Activated CD4-positive, alpha-beta T cell treated with anti-CD3 and anti-CD28 coated beads, Interleukin-2, amount 10 ng/mL, durations not matched to agents 7 days and 5 days (primary cell): Measurements from ENCODE around the gene SLC6A18. TPM values are rescaled to one million over a fixed set of nuclear protein-coding genes. Genes with fewer than 3 reads are reported as not detected.

ENCODE experiments used
- CTCF ChIA-PET: fragments of 350-600 bp; sonication (Branson Sonifier 250); formaldehyde crosslinking; loops from one replicate; lab custom pipeline; 2021; ENCODE audit warnings: antibody characterized with exemption; lab: Charles Lee
- POLR2A ChIA-PET: fragments of 350-600 bp; sonication (Branson Sonifier 250); formaldehyde crosslinking; loops from one replicate; lab custom pipeline; 2021; ENCODE audit warnings: antibody characterized with exemption; lab: Charles Lee
- DNase-seq: peaks from one replicate; pipeline ENCODE4 v3.0.0-alpha.2; 2020
- H3K27ac Mint-ChIP-seq: one replicate; pipeline ENCODE4 v1.8.0; 2021; ENCODE audit warnings: mild to moderate bottlenecking, moderate library complexity, mixed read lengths
- H3K27me3 Mint-ChIP-seq: one replicate; pipeline ENCODE4 v1.8.0; 2021; ENCODE audit warnings: mixed read lengths
- H3K36me3 Mint-ChIP-seq: one replicate; pipeline ENCODE4 v1.8.0; 2021; ENCODE audit warnings: low read depth, mixed read lengths
- H3K4me1 Mint-ChIP-seq: one replicate; pipeline ENCODE4 v1.8.0; 2021; ENCODE audit warnings: mixed read lengths
- H3K4me3 Mint-ChIP-seq: one replicate; pipeline ENCODE4 v1.8.0; 2021; ENCODE audit warnings: mild to moderate bottlenecking, moderate library complexity, mixed read lengths
- H3K9me3 Mint-ChIP-seq: one replicate; pipeline ENCODE4 v1.8.0; 2021; ENCODE audit warnings: mixed read lengths
- total RNA-seq, 2 experiments: library from RNA; stranded (reverse); gene quantifications; one replicate each; pipeline ENCODE4 v1.2.3, GENCODE V29; 2021

Gene SLC6A18
- total RNA-seq, 2 experiments from 2014 or later = not detected

DNA sequence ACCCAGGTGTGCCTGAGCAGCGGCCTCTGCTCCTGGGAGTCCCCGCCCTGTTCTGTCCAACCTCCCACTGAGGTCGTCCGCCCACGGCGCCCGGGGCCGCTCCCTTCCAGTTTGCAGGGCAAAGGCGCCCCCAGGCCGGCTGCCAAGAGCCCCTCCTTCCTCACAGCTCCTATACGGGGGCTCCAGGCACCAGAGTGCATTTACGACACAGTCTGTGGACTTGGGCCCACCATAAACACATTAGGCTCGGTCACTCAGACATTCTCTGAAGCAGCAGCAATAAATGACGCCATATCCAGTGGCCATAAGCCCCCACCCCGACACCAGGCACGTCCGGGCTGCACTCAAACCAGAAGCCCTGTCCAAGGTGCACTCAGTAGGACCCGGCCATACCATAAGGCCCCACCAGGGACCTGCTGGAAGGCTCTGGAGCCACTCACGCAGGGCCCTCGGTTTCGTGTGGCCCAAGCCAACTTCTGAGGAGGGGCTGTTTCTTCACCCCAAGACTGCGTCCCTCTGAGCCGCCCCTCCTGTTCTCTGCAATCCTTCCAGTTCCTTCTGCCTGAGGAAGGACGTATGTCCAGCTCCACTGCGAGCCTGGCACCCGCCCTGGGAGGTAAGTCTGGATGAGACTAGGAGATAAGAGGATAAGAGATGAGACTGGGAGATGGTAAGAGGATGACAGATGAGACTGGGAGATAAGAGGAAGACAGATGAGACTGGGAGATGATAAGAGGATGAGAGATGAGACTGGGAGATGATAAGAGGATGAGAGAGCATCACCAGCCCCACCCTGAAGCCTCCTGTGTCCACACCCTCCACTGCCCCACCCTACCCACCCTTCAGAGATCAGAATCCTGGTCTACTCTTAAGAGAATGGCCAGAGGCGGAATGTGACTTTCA is 26.7 kb downstream of the SLC6A18 start:
- Mint-ChIP-seq H3K4me1 (peaks cover 26% of the 10 kb centered on the region), H3K27me3 (no peaks in the 10 kb centered on the region), H3K27ac (no peak overlapping the region), H3K36me3 (no peaks in the 10 kb centered on the region), H3K9me3 (no peaks in the 10 kb centered on the region), H3K4me3 (no peak overlapping the region)
- POLR2A ChIA-PET = no interaction called here
- DNase-seq = no peak
- CTCF ChIA-PET = interaction anchor here (0.6 kb wide), 1 partner anchor 19 kb away, joined by 5 read pairs; no protein-coding TSS in a partner anchor

DNA sequence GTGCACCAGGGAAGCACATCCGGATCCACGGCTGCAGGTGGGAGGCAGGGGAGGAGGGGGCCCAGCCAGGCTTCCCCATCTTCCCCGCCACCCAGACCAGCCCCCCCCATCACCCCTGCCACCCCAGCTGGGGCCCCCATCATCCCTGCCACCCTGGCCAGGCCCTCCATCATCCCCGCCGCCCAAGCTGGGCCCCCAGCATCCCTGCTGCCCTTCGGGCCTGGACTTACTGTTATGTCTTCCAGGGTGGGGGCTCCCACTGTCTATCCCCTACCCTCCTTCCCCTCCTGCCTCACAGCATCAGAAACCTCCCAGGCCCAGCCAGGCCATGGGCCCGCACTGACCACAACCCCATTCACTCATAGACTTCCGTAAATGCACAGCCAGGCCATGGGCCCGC is 27.5 kb downstream of the SLC6A18 start:
- no peak overlapping the region for H3K27ac Mint-ChIP-seq
- ChIA-PET CTCF (no interaction called here), POLR2A (no interaction called here)
- H3K9me3 Mint-ChIP-seq = no peaks in the 10 kb centered on the region
- DNase-seq = no peak
- H3K4me3 Mint-ChIP-seq = no peak overlapping the region
- no peaks in the 10 kb centered on the region for H3K36me3 Mint-ChIP-seq
- no peaks in the 10 kb centered on the region for H3K27me3 Mint-ChIP-seq
- H3K4me1 Mint-ChIP-seq = peaks cover 26% of the 10 kb centered on the region

DNA sequence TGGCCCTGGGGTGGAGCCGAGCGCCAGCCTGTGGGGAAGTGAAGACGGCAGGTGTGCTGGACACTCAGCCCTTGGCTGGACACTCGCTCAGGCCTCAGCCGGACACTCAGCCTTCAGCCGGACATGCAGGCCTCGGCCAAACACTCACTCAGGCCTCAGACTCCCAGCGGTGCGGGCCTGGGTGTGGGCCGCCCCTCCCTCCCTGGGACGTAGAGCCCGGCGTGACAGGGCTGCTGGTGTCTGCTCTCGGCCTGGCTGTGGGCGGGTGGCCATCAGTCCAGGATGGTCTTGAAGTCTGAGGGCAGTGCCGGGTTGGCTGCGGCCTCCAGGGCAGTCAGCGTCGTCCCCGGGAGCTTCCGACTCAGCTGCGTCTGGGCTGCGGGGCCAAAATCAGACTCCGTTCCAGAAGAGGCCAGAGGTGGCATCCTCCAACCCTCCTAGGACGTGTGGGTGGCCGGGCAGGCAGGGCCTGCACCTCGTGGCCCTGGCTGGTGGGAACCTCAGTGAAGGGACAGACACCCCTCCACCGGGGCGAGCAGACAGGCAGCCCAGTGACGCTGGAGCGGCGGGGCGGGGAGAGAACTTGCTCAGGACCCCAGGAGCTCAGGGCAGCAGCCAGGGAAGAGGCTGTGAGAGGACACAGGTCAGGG is 28.4 kb downstream of the SLC6A18 start:
- ChIA-PET POLR2A (no interaction called here), CTCF (no interaction called here)
- H3K9me3 Mint-ChIP-seq = no peaks in the 10 kb centered on the region
- peaks cover 26% of the 10 kb centered on the region for H3K4me1 Mint-ChIP-seq
- DNase-seq = no peak
- H3K4me3 Mint-ChIP-seq = no peak overlapping the region
- no peaks in the 10 kb centered on the region for H3K27me3 Mint-ChIP-seq
- H3K27ac Mint-ChIP-seq = no peak overlapping the region
- no peaks in the 10 kb centered on the region for H3K36me3 Mint-ChIP-seq

DNA sequence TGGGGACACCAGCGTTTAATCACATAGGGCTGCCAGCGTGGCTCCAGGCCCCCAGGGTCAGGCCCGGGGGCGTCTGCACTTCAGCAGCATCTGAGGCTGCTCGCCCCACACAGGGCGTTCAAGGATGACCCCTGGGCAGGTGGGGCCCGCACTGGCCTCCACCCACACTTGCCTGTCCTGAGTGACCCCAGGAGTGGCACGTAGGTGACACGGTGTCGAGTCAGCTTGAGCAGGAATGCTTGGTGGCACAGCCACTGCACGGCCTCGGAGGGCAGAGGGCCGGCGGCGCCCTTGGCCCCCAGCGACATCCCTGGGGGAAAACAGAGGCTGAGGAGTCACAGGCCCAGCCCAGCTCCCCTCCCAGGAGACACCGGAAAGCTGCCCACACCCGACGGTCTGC is 29.0 kb downstream of the SLC6A18 start:
- no peaks in the 10 kb centered on the region for H3K36me3 Mint-ChIP-seq
- no peaks in the 10 kb centered on the region for H3K27me3 Mint-ChIP-seq
- H3K9me3 Mint-ChIP-seq = no peaks in the 10 kb centered on the region
- H3K27ac Mint-ChIP-seq = no peak overlapping the region
- ChIA-PET POLR2A (no interaction called here), CTCF (no interaction called here)
- H3K4me1 Mint-ChIP-seq = peaks cover 26% of the 10 kb centered on the region
- no peak for DNase-seq
- H3K4me3 Mint-ChIP-seq = no peak overlapping the region

DNA sequence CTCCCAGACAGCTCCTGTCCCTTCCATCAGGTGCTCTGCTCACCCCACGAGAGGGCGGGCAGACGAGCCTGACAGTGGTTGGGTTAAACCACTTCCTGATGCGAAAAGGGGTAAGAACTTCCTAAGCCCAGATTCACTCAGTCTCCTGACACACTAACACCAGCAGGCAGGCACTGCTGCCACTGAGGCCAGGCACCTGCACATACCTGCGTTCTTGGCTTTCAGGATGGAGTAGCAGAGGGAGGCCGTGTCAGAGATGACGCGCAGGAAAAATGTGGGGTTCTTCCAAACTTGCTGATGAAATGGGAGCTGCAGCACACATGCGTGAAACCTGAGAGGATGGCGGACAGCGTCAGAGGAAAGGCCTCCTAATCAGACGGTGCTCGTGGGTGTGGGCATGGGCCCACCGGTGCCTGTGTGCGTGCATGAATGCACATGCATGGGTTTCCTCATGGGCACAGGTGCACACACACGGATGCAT is 29.9 kb downstream of the SLC6A18 start:
- Mint-ChIP-seq H3K4me3 (peak overlapping the region; percentile 56), H3K27me3 (no peaks in the 10 kb centered on the region), H3K27ac (peak overlapping the region; percentile 83), H3K9me3 (no peaks in the 10 kb centered on the region), H3K36me3 (no peaks in the 10 kb centered on the region), H3K4me1 (peaks cover 26% of the 10 kb centered on the region)
- ChIA-PET POLR2A (no interaction called here), CTCF (no interaction called here)
- DNase-seq = peak; percentile 73

DNA sequence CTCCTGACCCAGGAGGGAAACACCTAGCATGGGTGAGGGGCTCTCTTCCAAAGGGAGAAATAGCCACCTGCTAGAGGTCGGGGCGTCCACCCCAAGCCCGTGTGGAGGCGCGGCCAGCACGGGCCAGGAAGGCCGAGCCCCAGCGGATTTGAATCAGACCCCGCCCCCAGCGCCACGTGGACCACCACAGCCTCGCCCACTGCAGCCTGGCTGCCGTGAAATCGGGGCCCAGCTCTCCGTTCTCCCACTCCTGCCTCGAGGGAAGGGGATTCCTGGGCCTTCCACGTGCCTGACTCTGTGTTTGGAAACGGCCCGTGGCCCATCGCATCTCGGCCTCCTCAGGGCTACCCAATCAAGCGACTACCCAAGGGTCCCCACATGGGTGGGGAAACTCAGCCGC is 31.6 kb downstream of the SLC6A18 start:
- DNase-seq = no peak
- H3K36me3 Mint-ChIP-seq = peaks cover 1% of the 10 kb centered on the region
- no peak overlapping the region for H3K27ac Mint-ChIP-seq
- H3K4me3 Mint-ChIP-seq = no peak overlapping the region
- POLR2A ChIA-PET = no interaction called here
- H3K9me3 Mint-ChIP-seq = no peaks in the 10 kb centered on the region
- H3K27me3 Mint-ChIP-seq = no peaks in the 10 kb centered on the region
- CTCF ChIA-PET = no interaction called here
- H3K4me1 Mint-ChIP-seq = peaks cover 26% of the 10 kb centered on the region

DNA sequence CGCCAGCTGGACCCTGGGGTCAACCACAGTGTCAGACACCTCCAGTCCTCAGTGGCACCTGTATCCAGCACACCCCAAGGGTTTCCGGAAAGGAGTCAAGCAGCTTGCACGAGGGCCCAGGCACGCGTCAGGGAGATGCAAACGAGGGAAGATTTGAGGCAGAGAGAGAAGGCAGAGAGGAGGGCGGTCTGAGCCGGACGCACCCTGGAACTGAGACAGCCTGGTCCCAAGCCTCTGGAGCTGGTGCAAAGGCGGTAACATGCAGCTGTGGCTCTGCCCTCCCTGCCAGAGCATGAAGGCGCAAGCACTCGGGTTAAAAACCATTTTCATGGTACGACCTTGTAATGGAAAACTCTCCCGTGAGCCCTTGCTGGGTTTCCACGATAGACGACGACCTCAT is 32.2 kb downstream of the SLC6A18 start:
- DNase-seq = no peak

DNA sequence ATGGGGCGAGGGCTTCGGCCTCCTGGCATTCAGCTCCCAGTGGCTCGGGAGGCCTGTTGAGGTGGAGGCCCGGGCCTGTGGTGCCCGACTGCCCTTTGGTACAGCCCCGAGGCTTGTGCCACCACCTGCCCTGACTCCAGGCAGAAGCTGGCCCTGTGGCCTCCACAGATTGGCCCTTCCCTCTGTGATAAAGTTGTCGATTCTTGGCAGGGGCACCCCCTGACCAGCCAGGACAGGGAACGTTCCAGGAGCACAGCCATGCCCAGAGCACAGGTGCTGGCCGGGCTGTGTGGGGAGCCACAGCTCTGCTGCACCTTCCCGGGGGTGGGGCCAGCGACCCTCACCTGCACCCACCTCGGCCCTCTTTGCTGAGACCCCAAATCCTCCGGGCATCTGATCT is 32.7 kb downstream of the SLC6A18 start:
- no peak overlapping the region for H3K27ac Mint-ChIP-seq
- H3K27me3 Mint-ChIP-seq = peaks cover 4% of the 10 kb centered on the region
- H3K4me1 Mint-ChIP-seq = peaks cover 26% of the 10 kb centered on the region
- CTCF ChIA-PET = no interaction called here
- peaks cover 7% of the 10 kb centered on the region for H3K9me3 Mint-ChIP-seq
- POLR2A ChIA-PET = no interaction called here
- H3K36me3 Mint-ChIP-seq = peaks cover 8% of the 10 kb centered on the region
- H3K4me3 Mint-ChIP-seq = no peak overlapping the region
- no peak for DNase-seq

More for the DNA sequence above, 32.2 kb downstream of the SLC6A18 start:
- Mint-ChIP-seq H3K4me1 (peaks cover 27% of the 10 kb centered on the region), H3K36me3 (peaks cover 6% of the 10 kb centered on the region), H3K27me3 (peaks cover 2% of the 10 kb centered on the region), H3K9me3 (peaks cover 5% of the 10 kb centered on the region), H3K4me3 (no peak overlapping the region), H3K27ac (no peak overlapping the region)
- CTCF ChIA-PET = no interaction called here
- POLR2A ChIA-PET = no interaction called here

DNA sequence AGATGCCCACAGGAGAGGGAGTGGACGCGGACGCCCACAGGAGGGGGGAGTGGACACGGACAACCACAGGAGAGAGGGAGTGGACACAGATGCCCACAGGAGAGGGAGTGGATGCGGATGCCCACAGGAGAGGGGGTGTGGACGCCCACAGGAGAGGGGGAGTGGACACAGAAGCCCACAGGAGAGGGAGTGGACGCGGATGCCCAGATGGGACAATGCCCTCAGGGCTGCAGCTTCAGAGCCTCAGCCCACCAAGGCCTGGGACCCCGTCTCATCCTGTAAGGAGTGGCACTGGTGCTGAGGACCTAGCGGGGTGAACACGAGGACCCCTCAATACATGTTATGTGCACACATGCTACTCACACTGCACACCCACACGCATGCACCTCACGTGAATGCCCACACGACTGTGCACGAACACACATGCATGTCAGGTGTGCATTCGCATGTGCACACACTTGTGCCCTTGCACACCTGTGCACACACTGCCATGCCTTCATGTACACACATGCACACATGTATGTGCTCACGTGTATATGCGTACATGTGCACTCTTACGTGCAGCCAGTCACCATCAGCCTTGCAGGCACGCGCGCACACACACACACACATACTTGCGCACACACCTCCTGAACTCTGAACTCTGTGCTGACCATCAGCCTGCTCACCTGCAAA is 34.8 kb downstream of the SLC6A18 start:
- Mint-ChIP-seq H3K4me3 (no peak overlapping the region), H3K4me1 (peaks cover 19% of the 10 kb centered on the region), H3K27me3 (peaks cover 4% of the 10 kb centered on the region), H3K27ac (no peak overlapping the region), H3K36me3 (peaks cover 8% of the 10 kb centered on the region), H3K9me3 (peaks cover 7% of the 10 kb centered on the region)
- no peak for DNase-seq
- POLR2A ChIA-PET = no interaction called here
- CTCF ChIA-PET = no interaction called here

DNA sequence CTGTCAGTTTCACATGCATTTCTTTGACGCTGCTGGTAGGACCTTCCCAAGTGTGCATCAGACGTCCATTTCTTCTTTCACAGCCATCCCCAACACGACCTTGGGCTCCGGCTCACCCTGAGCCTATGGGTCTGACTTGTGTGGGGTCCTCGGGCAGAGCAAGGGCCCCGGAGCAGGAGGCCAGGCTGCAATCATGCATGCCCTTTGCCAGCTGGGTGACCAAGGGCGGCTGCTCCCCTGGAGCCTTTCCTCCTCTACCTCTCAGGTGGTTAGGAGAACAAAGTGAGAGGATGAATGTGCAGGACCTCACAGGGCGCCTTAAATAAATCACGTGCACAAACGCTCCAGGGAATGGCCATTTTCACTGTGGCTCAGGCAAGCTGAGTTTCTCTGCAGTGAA is 36.5 kb downstream of the SLC6A18 start:
- Mint-ChIP-seq H3K9me3 (peaks cover 7% of the 10 kb centered on the region), H3K27ac (no peak overlapping the region), H3K36me3 (peaks cover 8% of the 10 kb centered on the region), H3K4me1 (peaks cover 4% of the 10 kb centered on the region), H3K27me3 (peaks cover 4% of the 10 kb centered on the region), H3K4me3 (no peak overlapping the region)
- POLR2A ChIA-PET = no interaction called here
- CTCF ChIA-PET = no interaction called here
- DNase-seq = no peak

DNA sequence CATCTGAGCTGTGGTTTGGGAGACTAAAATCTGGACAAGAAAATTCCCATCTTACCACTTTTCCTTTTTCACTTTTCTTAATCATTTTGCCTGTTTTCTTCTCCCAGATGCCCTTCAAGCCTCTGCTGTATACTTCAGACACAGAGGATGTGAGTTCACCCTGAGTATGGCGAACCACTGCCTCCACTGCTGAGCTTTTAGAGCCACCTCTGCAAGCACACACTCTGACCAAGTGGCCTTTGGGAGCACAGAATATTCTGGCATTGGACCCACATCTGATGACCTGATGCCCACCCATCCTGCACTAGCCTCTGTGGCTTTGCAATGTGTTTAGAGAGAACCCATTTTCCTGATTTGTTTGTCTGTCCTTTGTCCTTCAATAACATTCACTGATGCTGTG is 37.2 kb downstream of the SLC6A18 start:
- H3K4me1 Mint-ChIP-seq = peaks cover 4% of the 10 kb centered on the region
- peaks cover 4% of the 10 kb centered on the region for H3K27me3 Mint-ChIP-seq
- DNase-seq = no peak
- H3K27ac Mint-ChIP-seq = no peak overlapping the region
- H3K4me3 Mint-ChIP-seq = no peak overlapping the region
- H3K36me3 Mint-ChIP-seq = peaks cover 9% of the 10 kb centered on the region
- ChIA-PET CTCF (no interaction called here), POLR2A (no interaction called here)
- peaks cover 7% of the 10 kb centered on the region for H3K9me3 Mint-ChIP-seq

DNA sequence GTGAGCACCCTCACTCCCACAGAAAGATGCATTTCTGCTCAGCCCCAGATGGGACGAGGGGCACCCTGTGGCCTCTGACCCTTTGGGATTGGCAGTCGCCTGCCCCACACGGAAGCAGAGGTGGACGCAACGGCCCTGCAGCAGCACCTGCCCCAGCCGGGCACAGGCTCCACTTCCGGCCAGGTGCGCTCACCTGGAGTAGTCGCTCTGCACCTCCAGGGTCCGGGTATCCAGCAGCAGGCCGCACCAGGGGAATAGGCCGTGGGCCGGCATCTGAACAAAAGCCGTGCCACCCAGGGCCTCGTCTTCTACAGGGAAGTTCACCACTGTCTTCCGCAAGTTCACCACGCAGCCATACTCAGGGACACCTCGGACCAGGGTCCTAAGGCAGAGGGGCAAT is 39.0 kb downstream of the SLC6A18 start:
- ChIA-PET CTCF (no interaction called here), POLR2A (no interaction called here)
- DNase-seq = no peak
- H3K9me3 Mint-ChIP-seq = peaks cover 7% of the 10 kb centered on the region
- no peak overlapping the region for H3K4me3 Mint-ChIP-seq
- peaks cover 4% of the 10 kb centered on the region for H3K27me3 Mint-ChIP-seq
- no peak overlapping the region for H3K27ac Mint-ChIP-seq
- peaks cover 18% of the 10 kb centered on the region for H3K4me1 Mint-ChIP-seq
- H3K36me3 Mint-ChIP-seq = peaks cover 11% of the 10 kb centered on the region

DNA sequence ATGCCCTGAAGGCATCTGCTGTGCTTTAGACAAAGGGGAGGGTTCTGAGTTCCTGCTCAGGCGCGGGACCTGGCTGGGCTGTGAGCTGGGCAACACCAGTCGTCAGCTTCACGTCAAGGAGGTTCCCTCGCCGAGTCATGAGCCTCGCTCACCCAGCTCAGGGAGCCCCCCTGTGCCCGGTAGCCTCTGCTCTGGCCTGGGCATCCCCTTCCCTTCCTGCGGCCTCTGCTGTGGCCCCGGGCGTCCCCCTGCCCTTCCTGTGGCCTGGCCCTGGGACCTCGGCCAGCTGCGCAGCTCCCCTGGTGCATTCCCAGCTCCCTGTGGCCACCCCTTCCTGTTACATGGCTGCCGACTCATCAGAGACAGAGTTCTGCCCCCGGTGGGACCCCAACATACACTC is 39.8 kb downstream of the SLC6A18 start:
- no peak overlapping the region for H3K27ac Mint-ChIP-seq

More for the DNA sequence above, 39.8 kb downstream of the SLC6A18 start:
- Mint-ChIP-seq H3K4me3 (no peak overlapping the region), H3K27me3 (peaks cover 4% of the 10 kb centered on the region), H3K9me3 (peaks cover 7% of the 10 kb centered on the region), H3K4me1 (peaks cover 18% of the 10 kb centered on the region), H3K36me3 (peaks cover 11% of the 10 kb centered on the region)
- ChIA-PET POLR2A (no interaction called here), CTCF (no interaction called here)
- DNase-seq = no peak
